SK-MEL-5 (cell line): Measurements from ENCODE around the gene SP2. TPM values are rescaled to one million over a fixed set of nuclear protein-coding genes. Genes with fewer than 3 reads are reported as not detected.

Experiments used
- DNase-seq: peaks from one replicate; pipeline ENCODE4 v3.0.0-alpha.2; 2016; ENCODE audit warnings: low read depth, low spot score
- in situ Hi-C: cut with HindIII; loops from 2 replicates; pipeline ENCODE4 v1.10.0; 2016; ENCODE audit warnings: low sequenced_read_pairs, high pct_unique_total_duplicates, low pct_unique_long_range_greater_than_20kb
- total RNA-seq: library from RNA; depleted of rRNA; stranded (reverse); fragments of >200 nt; shearing (Covaris generic); gene quantifications from 2 replicates; pipeline ENCODE4 v1.2.3, GENCODE V29; 2014

The SP2 gene
- total RNA-seq, 1 experiment from 2014 or later, result 2.9 TPM

DNA sequence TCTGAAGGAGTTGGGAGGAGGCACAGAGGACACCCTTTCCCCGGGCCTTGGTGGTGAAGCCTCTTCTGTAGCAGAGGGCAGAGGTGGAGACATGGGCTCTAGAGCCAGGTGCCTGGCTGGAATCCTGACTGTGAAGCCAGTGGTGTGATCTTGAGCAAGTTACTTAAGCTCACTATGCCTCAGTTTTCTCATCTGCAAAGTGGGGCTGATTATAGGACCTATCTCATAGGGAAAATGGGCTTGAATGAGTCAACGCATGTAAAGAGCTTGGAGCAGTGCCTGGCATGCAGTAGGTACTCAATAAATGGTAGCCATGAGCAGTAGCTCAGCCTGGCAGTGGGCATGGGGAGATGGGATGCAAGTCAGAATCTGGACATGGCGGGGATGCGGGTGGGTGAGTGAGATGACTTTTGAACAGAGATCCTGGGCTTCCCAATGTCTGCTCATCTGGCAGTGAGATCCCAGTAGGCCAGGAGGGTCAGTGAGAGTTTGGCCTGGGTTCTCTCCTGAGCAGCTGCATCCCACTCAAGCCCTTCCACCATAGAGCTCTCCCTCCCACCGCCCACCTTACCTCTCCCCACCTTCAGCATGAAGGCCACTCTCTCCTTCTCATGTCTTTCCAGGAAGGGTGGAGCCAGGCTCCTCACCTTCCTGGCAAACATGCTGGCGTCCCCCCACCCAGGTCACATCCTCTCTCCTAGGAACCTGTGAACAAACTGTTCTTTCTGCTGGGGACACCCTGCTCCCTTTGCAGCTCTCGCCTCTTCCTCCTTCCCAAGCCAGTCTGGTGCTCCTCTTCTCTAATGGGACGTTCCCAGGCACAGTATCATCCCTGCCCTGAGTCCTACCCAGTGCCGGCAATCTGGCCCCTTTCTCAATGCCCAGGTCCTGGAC is 13.1 kb upstream of the SP2 start:
- in situ Hi-C loops, result no loop called here
- no peak for DNase-seq

DNA sequence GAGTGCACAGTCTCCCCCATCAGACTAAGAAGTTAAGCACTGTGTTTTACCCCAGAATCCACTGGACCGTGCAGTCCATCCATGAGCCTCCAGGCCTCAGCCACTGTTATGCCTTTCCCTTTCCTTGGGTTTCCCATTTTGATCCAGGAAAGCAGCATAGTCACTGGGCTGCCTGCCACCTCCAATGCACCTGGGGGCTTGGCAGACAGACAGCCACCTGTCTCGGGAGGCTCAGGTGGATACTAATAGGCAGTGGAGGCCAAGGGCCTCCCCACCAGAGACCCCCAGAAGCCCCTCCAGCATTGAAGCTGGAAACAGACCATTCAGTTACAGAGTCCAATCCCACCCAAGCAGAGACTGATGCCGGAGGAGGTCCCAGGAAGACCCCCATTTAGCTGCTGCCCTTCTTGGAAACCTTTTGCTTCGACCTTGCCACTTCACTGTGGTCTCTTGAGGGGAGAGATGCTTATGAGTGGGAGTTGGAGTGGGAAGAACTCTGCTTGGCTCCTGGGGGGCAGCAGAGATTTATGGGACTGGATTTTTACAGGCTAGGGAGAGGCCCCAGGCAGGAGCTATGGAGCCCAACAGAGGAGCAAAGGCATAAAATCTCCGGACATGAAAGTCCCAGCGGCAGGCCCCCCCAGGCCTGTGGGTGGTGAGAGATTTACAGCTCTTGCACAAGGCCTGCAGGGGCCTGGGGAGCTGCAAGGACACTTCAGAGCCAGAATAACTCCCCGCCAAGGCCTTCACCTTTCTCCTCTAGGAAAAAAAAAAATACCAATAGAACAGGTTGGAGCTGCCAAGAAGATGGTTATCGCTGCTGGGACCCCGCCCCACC is 12.2 kb upstream of the SP2 start:
- DNase-seq, result no peak
- in situ Hi-C loops, result no loop called here

DNA sequence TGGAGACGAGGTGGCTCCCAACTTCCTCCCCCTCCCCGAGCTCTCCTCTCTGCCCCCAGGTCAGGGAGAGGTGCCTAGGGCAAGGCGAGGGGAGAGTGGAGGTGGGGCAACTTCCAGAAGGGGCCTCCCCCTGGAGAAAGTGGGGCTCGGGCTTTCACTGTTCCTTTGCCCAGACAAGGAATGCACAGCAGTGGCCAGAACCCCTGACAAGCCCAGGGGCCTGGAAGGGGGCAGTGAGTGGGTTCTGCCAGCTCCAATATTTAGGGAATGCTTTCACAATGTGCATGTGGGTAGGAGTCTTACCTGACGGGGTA is 11.7 kb upstream of the SP2 start:
- in situ Hi-C loops, result no loop called here
- no peak for DNase-seq

DNA sequence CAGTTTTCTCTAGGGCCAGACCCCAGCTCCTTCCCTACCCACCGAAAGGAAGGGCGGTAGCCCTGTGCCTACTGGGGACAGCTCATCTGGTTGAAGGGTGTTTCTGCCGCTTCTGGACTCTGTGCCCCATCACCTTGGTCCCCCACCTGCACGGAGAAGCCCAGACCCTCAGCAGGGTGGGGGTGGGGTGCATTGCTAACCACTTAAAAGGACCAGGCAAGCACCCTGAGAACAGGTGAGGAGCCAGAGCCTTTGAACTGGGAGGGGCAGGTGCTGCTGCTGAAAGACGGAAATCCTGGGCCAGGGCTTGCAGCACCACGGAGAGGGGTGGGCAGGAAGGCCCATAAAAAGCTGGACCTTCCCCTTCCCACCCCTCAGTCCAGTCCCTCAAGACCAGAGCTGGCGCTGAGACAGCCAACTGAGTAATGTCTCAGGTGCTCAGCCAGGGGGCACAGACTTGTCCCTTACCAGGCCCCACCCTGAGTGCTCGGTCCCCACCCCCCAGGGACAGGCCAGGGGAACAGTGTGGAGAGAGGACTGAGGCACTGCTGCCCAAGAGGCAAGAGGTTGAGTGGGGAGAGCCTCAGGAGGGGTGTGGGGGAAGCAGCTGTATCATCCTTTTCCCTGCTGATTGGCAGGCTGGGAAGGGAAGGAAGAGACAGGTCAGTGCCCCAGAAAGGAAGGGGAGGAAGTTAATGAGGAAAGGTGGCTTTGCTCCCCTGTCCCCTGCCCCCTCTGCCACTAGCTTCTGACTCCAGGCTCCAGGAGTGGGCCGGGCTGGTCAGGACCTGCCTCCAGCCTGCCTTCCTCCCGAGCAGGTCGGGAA is 10.9 kb upstream of the SP2 start:
- in situ Hi-C loops, result no loop called here
- DNase-seq, result no peak

DNA sequence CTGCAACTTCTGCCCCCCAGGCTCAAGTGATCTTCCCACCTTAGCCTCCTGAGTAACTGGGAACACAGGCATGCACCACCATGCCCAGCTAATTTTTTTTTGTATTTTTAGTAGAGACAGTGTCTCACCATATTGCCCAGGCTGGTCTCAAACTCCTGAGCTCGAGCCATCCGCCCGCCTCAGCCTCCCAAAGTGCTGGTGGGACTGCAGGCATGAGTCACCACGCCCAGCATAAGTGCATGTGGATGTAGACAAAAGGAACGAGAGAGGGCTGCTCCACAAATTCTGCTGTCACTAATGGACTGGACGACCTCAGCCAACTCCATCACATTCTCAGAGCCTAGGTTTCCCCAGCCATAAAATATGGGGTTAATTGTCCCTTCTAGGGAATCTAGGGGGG is 7.7 kb upstream of the SP2 start:
- in situ Hi-C loops, result no loop called here
- DNase-seq, result no peak

DNA sequence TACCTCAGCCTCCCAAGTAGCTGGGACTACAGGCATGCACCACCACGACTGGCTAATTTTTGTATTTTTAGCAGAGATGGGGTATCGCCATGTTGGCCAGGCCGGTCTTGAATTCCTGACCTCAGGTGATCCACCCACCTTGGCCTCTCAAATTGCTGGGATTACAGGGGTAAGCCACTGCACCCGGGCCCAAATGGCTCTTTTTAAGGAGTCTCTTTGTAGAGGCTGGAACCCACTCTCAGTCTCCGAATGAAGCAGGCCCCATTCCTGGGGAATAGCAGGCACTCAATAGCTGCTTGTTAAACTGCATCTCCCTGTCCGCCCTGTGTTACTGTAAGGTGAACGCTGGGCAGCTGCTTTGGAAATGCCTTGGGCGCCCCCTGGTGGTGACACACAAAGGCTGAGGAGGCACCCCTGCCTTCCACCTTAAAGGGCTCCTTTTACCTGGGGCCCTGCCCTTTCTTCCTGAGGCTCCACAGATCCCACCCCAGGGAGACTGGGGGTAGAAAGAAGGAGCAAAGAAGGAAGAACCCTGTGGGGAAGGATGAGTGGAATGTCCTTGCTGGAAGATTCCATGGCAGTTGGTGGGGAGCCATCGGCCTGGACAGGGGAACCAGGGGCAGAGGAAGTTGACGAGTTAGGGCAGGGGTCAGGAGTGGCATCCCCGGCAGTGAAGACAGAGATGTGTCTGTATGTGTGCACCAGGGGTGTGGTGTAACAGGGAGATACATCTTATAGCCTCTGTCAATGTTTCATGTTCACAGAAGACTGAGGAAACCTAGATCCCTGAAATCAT is 6.1 kb upstream of the SP2 start:
- in situ Hi-C loops, result no loop called here
- DNase-seq, result peak; percentile 83

DNA sequence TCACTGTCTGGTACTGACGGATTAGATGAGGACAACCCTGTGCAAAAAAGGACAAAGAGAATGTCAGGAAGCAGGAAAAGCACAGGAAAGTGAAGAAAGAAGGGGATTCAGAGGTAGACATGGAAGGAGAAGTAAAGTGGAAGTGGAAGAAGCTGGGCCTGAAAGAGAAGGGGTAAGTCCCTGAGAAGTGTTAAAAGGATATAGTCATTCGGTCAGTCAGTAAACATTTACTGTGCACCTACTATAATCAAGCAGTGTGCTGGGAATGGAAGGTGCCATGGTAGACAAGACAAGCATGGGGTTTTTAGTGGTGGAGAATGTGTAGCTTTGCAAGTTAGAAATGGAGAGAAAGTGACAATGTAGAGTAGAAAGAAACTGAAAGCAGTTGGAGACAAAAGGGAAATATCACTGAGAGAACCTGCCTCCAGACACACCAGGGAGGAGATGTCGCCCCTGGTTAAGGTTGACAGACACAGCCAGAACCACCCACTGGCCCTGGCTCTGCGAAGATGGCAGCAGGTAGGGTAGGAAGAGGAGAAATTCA is 4.4 kb upstream of the SP2 start:
- in situ Hi-C loops, result no loop called here

DNA sequence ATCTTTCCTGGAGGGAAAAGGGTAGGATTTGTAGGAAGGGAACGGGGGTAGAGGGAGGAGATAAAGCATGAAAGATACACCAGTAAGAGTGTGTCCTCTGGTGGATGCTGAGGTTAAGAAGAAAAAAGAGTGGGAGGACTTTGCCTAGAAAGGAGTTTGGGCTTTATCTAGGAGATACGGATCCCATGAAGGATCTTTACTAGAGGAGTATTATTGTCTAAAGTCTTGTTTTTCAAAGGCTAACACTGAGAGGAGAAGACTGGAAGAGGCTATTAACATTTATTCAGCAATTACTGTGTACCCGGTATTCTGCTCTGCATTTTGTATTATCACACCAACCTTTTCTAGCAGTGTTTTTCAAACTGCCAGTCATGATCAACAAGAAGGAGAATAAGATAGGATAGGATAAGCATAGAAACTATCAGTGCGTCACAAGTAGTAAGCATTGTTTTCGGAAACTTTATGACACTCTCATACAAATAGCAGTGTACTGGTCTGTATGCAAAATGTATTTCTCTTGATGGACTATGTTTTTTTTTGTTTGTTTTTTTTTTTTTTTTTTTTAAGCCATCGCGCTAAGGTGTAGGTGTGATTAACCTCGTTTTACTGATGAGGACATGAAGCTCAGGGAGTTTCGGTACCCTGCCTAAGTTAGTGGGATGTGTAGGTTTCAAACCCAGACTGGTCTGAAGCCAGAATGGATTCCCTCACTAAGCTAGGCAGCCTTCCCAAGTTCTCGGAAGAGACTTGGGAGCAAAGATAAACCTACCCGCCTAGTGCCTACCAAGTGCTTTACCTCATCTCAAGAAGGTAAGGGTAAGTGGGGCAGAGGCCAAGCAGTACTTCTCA is 1.3 kb upstream of the SP2 start:
- no peak for DNase-seq
- in situ Hi-C loops, result no loop called here

More for the DNA sequence above, 4.4 kb upstream of the SP2 start:
- no peak for DNase-seq

DNA sequence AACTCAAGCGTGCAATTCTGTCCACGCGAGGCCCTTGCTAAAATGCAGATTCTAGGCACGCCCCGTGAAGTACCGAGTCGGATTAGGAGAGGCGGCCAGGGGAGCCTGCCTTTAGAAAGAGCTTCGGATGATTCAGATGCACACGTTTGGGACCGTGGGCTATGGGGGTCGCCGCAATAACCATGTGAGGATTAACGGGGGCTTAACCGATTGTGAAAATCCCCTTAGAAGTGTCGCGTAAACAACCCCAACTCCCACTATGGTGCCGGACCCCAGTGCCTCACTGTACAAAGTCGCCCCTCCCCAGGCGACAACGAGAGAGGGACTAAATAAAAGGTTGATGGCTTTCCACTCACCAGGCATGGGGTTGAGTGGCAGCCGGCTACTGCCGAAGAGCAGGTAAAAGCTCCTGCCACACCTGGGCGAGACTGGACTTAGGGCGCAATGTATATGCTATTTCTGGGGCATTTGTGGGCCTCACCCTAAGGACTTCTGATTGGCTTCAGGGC is 635 bp upstream of the SP2 start:
- no peak for DNase-seq
- in situ Hi-C loops, result no loop called here

DNA sequence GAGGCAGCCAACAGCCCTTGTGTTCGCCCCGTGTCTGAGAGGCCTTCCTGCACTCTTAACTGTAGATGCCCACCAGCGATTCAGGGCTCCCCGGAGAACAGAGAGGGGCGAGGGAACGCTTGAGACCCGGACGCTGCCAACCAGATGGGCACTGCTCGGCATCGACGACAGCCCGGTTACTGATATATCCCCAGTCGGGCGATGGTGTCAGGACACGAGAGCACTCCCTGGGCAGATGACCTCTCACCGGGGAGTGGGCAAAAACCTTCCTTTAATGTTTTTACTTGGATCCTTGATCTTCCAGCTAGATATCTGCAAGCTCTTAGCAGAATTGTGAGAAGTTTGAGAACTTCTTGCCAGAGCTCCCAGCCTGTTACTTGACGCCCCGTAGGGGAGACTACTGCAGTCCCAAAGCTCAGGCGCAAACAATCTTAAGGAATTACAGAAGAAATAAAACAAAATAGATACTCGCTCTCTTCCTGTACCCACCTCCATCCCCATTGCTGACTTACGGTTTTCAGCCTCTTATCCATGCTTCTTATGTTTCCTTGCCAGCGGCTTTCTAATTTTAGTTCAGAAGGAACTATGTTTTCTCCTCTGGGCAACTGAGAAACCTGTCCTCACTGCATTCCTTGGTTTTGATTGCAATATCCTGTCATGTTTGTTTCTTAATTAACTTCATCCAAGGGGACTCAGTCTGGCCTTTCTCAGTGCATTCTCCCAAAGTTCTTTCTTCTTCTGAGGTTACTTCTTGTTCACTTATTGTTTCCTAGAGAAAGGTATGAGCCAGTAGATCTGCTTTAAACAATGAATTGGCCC is 845 bp downstream of the SP2 start:
- in situ Hi-C loops, result no loop called here
- no peak for DNase-seq

DNA sequence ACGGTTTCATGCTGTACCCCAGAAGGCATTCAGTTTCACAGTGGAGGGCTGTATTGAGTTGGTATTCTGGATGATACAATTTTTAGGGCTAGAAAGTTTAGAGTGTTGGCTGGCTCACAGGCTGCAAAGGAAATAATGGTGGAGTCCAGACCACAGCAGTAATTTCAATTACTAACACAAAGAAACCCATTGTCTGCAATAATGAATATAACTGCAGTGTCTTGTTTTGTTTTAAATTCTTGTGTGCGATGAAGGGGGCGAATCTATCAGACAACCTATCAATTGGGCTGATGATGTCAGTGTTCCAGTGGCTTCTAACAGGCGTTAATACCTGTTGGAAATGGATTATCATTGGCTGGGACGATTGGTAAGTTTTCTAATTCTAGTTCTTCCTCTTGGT is 1.5 kb downstream of the SP2 start:
- in situ Hi-C loops, result no loop called here
- peak; percentile 42 for DNase-seq

DNA sequence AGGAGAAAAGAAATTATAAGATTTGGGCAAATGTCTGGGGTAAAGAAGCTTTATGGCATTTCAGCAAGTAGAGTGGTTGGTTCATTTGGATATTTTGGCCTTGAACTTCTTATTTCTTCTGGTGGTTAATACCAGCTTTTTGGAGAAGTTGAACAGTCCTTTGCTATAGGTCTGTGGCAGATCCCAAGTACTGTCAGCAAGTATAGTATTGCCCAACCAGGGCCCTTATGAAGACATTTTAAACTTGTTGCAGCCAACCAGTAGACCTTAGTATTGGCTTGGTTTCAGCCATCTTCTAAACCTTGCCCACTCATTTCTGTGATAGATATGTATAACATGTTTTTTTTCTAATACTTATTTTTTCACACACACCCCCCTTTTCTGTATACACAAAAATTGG is 2.2 kb downstream of the SP2 start:
- DNase-seq, result no peak
- in situ Hi-C loops, result no loop called here

DNA sequence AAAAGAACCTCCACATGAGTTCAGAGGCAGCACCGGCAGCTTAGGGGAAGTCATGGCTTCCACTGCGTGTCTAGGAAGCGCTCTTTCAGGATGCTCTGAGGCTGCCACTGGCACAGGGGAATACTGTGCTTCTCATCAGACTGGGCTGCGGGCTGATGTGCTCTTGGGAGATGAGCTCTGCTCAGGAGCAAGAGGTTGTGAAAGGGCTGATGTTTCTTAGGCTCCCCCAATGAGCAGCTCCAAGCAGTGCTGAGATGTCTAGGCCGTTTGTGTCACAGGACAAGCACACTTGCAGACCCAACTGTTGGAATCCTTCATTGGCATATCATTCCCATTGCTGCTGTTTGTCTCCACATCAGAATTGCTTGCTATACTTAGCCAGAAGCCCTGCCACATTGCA is 3.6 kb downstream of the SP2 start:
- no peak for DNase-seq
- in situ Hi-C loops, result no loop called here

DNA sequence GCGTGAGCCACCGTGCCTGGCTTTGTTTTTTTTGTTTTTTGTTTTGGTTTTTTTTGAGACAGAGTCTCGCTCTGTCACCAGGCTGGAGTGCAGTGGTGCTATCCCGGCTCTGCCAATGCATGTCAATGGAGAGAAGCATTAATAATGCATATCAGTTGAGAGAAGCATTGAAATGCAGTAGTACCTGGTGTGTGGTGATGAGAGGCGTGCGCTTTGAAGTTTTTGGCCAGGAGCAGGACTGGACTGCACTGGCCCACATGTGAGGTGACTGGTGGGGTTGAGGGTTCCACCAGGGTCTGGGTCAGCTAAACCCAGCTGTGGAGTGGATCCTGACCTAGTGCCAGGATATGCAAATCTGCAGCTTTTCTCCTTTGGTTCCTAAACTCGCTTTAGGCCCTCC is 5.4 kb downstream of the SP2 start:
- in situ Hi-C loops, result no loop called here
- no peak for DNase-seq

DNA sequence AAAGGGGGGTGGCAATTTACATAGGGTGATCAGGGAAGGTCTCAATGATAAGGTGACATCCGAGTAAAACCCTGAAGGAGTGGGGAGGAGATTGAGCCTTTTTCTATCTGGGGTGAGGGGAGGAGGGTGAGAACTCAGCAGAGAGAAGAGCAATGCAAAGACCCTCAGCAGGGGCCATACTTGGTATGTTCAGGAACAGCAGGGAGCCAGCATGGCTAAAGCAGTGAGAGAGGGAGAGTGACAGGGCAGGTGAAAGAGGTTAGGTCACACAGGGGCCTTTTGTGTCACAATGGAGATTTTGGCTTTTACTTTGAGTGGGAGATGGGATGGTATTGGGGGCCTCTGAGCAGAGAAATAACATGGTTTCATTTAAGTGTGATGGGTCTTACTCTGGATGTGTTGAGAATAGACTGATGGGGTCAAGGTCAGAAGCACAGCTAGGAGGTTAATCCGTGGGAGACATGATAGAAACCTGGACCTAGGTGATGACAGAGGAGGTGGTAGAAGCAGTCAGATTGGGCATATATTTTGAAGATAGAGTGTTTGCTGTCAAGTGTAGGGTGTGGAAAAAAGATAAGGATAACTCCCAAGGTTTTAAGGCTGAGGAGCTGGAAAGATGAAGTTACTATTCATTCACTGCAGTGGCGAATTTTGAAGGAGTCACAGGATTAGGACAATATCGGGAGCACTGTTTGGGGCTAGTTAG is 6.2 kb downstream of the SP2 start:
- no peak for DNase-seq
- in situ Hi-C loops, result no loop called here
